HepG2 (cell line): Measurements from ENCODE around the gene USP19. TPM values are rescaled to one million over a fixed set of nuclear protein-coding genes. Genes with fewer than 3 reads are reported as not detected.

Experiments
- ATRX ChIP-seq: sonication (generic); formaldehyde crosslinking; IDR thresholded peaks from 2 replicates; pipeline ENCODE4 v1.4.0; 2020; ENCODE audit warnings: missing genetic modification reagents, borderline replicate concordance
- BRD4 ChIP-seq: sonication (generic); formaldehyde crosslinking; IDR thresholded peaks from 2 replicates; pipeline ENCODE4 v1.4.0; 2020; ENCODE audit warnings: missing genetic modification reagents
- FOXK1 ChIP-seq: sonication (generic); formaldehyde crosslinking; IDR thresholded peaks from 2 replicates; pipeline ENCODE4 v1.4.0; 2020; ENCODE audit warnings: low read depth, missing genetic modification reagents, borderline replicate concordance
- HCFC1 ChIP-seq: fragments of 150-350 bp; IDR thresholded peaks from 2 replicates; pipeline ENCODE4 v1.6.1; 2014; ENCODE audit warnings: low read depth, low read length
- HDAC6 ChIP-seq: fragments of 200-600 bp; sonication (generic); IDR thresholded peaks from 2 replicates; pipeline ENCODE4 v1.7.0; 2017; ENCODE audit warnings: mild to moderate bottlenecking, antibody characterized with exemption, low read length, low read depth
- HNRNPL ChIP-seq: fragments of 200-400 bp; formaldehyde crosslinking; IDR thresholded peaks from 2 replicates; pipeline ENCODE4 v1.6.1; 2017; ENCODE audit warnings: mild to moderate bottlenecking, low read depth, low read length
- KDM3A ChIP-seq: IDR thresholded peaks from 2 replicates; pipeline ENCODE4 v1.6.1; 2018; ENCODE audit warnings: low read depth, missing compliant biosample characterization
- KDM5B ChIP-seq: sonication (generic); formaldehyde crosslinking; IDR thresholded peaks from 2 replicates; pipeline ENCODE4 v1.4.0; 2020; ENCODE audit warnings: missing genetic modification reagents, mild to moderate bottlenecking, borderline replicate concordance
- KMT2B ChIP-seq: IDR thresholded peaks from 2 replicates; pipeline ENCODE4 v1.6.1; 2016; ENCODE audit warnings: missing genetic modification reagents, missing compliant biosample characterization
- POLR2AphosphoS5 ChIP-seq: IDR thresholded peaks from 2 replicates; pipeline ENCODE4 v1.6.1; 2012; ENCODE audit warnings: low read depth, low read length
- ZNF296 ChIP-seq: sonication (generic); formaldehyde crosslinking; conservative IDR thresholded peaks from 2 replicates; pipeline ENCODE4 v1.5.0; 2020; ENCODE audit warnings: mild to moderate bottlenecking, missing genetic modification reagents
- ZNF44 ChIP-seq: sonication (generic); formaldehyde crosslinking; IDR thresholded peaks from 2 replicates; pipeline ENCODE4 v1.5.1; 2020; ENCODE audit warnings: mild to moderate bottlenecking, missing genetic modification reagents
- ZNF674 ChIP-seq: sonication (generic); formaldehyde crosslinking; IDR thresholded peaks from 2 replicates; pipeline ENCODE4 v1.5.0; 2020; ENCODE audit warnings: low read depth, mild to moderate bottlenecking, missing genetic modification reagents
- ZNF75D ChIP-seq: sonication (generic); formaldehyde crosslinking; IDR thresholded peaks from 2 replicates; pipeline ENCODE4 v1.8.1; 2023; ENCODE audit warnings: missing genetic modification reagents, mild to moderate bottlenecking, borderline replicate concordance
- polyA plus RNA-seq, 8 experiments: library from polyadenylated mRNA; depleted of rRNA in 3 of 8; stranded (reverse) in 7 of 8; unstranded in 1 of 8; fragments of >200 nt; fragmentation: Illumina TruSeq in 4 of 8; extraction: Trizol in 4 of 8; gene quantifications; 2 replicates each; pipeline versions ENCODE4 v1.2.1 to v1.2.3, GENCODE V29; 2011 to 2016; ENCODE audit warnings: low read depth in 4 of 8, missing spikeins in 1 of 8, mixed read lengths in 1 of 8; ENCODE audit not compliant: insufficient read depth in 1 of 8
- total RNA-seq, 5 experiments: library from RNA; depleted of rRNA; stranded (reverse); fragments of >200 nt; fragmentation: Illumina TruSeq; extraction: Trizol; gene quantifications; 2 replicates each; pipeline ENCODE4 v1.2.3, GENCODE V29; 2016; ENCODE audit warnings: low read depth in 1 of 5
- TF ChIP-seq, protein P1 (sequence below): sonication (generic); formaldehyde crosslinking; IDR thresholded peaks from one replicate; pipeline ENCODE4 v1.5.1; 2020; ENCODE audit warnings: mild to moderate bottlenecking, missing genetic modification reagents; ENCODE audit errors: not compliant biosample characterization
- TF ChIP-seq, protein P2 (sequence below): sonication (generic); formaldehyde crosslinking; IDR thresholded peaks from 2 replicates; pipeline ENCODE4 v1.5.0; 2020; ENCODE audit warnings: missing genetic modification reagents
- TF ChIP-seq, protein P3 (sequence below): sonication (generic); formaldehyde crosslinking; IDR thresholded peaks from 2 replicates; pipeline ENCODE4 v1.4.0; 2020; ENCODE audit warnings: missing genetic modification reagents

USP19 gene
- total and polyA plus RNA-seq, 2 of the 13 experiments (the other 11 are each of a cell fraction or from before 2014, with no cell fraction given), result 28.3 to 31.7 TPM

DNA sequence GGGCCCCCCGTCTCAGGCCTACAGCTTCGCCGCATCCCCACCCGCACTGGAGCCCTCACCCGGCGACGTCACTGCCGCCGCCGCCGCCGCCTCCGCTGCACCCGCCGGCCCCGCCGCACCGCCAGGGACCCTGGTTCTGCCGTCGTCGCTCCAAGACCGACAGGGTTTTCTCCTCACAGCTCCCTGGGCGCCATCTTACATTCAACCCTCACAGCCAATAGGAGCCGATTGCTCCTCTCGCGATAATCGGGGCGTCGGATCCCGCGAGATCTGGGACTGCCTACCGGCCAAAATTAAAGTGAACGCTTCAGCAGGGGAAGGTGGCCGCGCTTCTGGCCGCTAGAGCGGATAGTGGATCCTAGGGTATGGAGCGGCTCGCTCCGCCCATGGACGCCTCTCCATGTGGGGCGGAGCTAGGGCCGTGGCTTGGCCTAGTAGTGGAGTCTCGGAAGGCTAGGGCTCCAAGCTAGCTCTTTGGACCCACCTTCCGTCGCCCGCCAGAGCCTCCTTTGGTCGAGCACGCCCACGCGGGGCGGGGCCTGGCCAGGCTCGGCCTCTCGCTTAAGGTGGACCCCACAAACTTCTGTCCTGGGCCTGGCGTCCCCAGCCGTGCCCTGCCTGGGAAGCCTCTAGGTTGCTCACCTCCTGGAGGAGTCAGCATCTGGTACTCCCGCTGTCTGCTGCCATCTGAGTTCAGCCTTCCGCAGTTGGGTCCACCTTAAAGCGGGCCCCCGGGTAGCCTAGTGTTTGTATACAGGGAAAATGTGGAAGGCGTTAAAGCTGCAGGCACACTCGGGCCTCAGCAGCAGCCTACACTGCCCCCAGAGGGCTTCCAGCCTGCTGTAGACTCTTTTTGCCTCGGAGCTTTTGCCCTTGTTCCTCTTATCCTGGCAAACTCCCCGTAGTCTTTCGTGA, 26.5 kb downstream of the USP19 start, which contains the start of gene QRICH1 (continued):
- TF ChIP-seq KMT2B (CRISPR knock-in tag), result peak; percentile 30; the same call in 1 of the 2 replicates
- TF ChIP-seq FOXK1 (CRISPR knock-in tag), result peak; percentile 94; the same call in 1 of the 2 replicates
- no peak for TF ChIP-seq ZNF75D (CRISPR knock-in tag)
- 0 out of 2 replicates have a peak, but pooled peaks have one; percentile 62 for TF ChIP-seq KDM5B
- TF ChIP-seq, protein P1, sequence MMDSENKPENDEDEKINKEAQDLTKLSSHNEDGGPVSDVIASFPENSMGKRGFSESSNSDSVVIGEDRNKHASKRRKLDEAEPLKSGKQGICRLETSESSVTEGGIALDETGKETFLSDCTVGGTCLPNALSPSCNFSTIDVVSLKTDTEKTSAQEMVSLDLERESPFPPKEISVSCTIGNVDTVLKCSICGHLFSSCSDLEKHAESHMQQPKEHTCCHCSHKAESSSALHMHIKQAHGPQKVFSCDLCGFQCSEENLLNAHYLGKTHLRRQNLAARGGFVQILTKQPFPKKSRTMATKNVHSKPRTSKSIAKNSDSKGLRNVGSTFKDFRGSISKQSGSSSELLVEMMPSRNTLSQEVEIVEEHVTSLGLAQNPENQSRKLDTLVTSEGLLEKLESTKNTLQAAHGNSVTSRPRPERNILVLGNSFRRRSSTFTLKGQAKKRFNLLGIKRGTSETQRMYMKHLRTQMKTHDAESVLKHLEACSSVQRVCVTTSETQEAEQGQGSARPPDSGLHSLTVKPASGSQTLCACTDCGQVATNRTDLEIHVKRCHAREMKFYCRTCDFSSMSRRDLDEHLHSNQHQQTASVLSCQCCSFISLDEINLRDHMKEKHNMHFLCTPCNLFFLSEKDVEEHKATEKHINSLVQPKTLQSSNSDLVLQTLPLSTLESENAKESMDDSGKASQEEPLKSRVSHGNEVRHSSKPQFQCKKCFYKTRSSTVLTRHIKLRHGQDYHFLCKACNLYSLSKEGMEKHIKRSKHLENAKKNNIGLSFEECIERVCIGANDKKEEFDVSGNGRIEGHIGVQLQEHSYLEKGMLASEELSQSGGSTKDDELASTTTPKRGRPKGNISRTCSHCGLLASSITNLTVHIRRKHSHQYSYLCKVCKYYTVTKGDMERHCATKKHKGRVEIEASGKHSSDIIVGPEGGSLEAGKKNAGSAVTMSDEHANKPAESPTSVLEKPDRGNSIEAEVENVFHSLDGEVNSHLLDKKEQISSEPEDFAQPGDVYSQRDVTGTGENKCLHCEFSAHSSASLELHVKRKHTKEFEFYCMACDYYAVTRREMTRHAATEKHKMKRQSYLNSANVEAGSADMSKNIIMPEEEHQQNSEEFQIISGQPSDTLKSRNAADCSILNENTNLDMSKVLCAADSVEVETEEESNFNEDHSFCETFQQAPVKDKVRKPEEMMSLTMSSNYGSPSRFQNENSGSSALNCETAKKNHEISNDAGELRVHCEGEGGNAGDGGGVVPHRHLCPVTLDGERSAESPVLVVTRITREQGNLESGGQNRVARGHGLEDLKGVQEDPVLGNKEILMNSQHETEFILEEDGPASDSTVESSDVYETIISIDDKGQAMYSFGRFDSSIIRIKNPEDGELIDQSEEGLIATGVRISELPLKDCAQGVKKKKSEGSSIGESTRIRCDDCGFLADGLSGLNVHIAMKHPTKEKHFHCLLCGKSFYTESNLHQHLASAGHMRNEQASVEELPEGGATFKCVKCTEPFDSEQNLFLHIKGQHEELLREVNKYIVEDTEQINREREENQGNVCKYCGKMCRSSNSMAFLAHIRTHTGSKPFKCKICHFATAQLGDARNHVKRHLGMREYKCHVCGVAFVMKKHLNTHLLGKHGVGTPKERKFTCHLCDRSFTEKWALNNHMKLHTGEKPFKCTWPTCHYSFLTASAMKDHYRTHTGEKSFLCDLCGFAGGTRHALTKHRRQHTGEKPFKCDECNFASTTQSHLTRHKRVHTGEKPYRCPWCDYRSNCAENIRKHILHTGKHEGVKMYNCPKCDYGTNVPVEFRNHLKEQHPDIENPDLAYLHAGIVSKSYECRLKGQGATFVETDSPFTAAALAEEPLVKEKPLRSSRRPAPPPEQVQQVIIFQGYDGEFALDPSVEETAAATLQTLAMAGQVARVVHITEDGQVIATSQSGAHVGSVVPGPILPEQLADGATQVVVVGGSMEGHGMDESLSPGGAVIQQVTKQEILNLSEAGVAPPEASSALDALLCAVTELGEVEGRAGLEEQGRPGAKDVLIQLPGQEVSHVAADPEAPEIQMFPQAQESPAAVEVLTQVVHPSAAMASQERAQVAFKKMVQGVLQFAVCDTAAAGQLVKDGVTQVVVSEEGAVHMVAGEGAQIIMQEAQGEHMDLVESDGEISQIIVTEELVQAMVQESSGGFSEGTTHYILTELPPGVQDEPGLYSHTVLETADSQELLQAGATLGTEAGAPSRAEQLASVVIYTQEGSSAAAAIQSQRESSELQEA (CRISPR knock-in tag), result peak; percentile 68
- peak; percentile 58 for TF ChIP-seq HCFC1
- TF ChIP-seq, protein P2, sequence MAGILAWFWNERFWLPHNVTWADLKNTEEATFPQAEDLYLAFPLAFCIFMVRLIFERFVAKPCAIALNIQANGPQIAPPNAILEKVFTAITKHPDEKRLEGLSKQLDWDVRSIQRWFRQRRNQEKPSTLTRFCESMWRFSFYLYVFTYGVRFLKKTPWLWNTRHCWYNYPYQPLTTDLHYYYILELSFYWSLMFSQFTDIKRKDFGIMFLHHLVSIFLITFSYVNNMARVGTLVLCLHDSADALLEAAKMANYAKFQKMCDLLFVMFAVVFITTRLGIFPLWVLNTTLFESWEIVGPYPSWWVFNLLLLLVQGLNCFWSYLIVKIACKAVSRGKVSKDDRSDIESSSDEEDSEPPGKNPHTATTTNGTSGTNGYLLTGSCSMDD (CRISPR knock-in tag), result no peak
- no peak for TF ChIP-seq ZNF296 (CRISPR knock-in tag)
- peak; percentile 56; the same call in 1 of the 2 replicates for TF ChIP-seq HNRNPL
- no peak for TF ChIP-seq HDAC6
- no peak for TF ChIP-seq ATRX (CRISPR knock-in tag)
- TF ChIP-seq POLR2AphosphoS5, result peak; percentile 78
- TF ChIP-seq BRD4 (CRISPR knock-in tag), result peak; percentile 55; the same call in 1 of the 2 replicates
- TF ChIP-seq, protein P3, sequence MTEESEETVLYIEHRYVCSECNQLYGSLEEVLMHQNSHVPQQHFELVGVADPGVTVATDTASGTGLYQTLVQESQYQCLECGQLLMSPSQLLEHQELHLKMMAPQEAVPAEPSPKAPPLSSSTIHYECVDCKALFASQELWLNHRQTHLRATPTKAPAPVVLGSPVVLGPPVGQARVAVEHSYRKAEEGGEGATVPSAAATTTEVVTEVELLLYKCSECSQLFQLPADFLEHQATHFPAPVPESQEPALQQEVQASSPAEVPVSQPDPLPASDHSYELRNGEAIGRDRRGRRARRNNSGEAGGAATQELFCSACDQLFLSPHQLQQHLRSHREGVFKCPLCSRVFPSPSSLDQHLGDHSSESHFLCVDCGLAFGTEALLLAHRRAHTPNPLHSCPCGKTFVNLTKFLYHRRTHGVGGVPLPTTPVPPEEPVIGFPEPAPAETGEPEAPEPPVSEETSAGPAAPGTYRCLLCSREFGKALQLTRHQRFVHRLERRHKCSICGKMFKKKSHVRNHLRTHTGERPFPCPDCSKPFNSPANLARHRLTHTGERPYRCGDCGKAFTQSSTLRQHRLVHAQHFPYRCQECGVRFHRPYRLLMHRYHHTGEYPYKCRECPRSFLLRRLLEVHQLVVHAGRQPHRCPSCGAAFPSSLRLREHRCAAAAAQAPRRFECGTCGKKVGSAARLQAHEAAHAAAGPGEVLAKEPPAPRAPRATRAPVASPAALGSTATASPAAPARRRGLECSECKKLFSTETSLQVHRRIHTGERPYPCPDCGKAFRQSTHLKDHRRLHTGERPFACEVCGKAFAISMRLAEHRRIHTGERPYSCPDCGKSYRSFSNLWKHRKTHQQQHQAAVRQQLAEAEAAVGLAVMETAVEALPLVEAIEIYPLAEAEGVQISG, result peak; percentile 95
- TF ChIP-seq ZNF674, result no peak
- TF ChIP-seq ZNF44 (CRISPR knock-in tag), result peak; percentile 83; the same call in 1 of the 2 replicates
- TF ChIP-seq KDM3A (CRISPR knock-in tag), result no peak
